AG04450 (cell line): ENCODE results near the gene TRIM32. TPM values are rescaled to one million over a fixed set of nuclear protein-coding genes. Genes with fewer than 3 reads are reported as not detected.

Experiments used
- CTCF ChIA-PET: fragments of 300-600, 350-600 bp; formaldehyde crosslinking; extraction: SDS; loops from one replicate; lab custom pipeline; 2022; ENCODE audit warnings: antibody characterized with exemption, inconsistent platforms; lab: Charles Lee
- POLR2A ChIA-PET: fragments of 350-600 bp; formaldehyde crosslinking; extraction: SDS; loops from one replicate; lab custom pipeline; 2021; ENCODE audit warnings: antibody characterized with exemption, inconsistent platforms; lab: Yijun Ruan, JAX
- DNase-seq: peaks from one replicate; pipeline ENCODE4 v3.0.0-alpha.2; 2011; ENCODE audit warnings: low read depth, low spot score
- H3K27ac ChIP-seq: one replicate; pipeline ENCODE4 v1.5.1; 2012; ENCODE audit warnings: low read depth, low read length, control low read depth
- H3K27me3 ChIP-seq: one replicate; pipeline ENCODE4 v1.6.0; 2012; ENCODE audit warnings: low read length; ENCODE audit not compliant: control insufficient read depth, insufficient read depth
- H3K4me3 ChIP-seq: 2 replicates; pipeline ENCODE4 v1.5.1; 2011; ENCODE audit warnings: mild to moderate bottlenecking, low read depth, low read length, control low read depth
- H3K9me3 ChIP-seq: 2 replicates; pipeline ENCODE4 v1.5.1; 2012; ENCODE audit warnings: low read length; ENCODE audit not compliant: control insufficient read depth, insufficient read depth
- CTCF ChIP-seq: IDR thresholded peaks from 2 replicates; pipeline ENCODE4 v1.5.1; 2011; ENCODE audit warnings: low read depth, low read length, control low read depth, inconsistent platforms
- polyA plus RNA-seq: library from polyadenylated mRNA; depleted of rRNA; stranded (reverse); fragments of >200 nt; gene quantifications from 2 replicates; pipeline ENCODE4 v1.2.3, GENCODE V29; 2011

TRIM32 gene
- polyA plus RNA-seq, 1 experiment, result 24.5 TPM

- CTCF ChIA-PET, result no interaction called here
- POLR2A ChIA-PET, result no interaction called here
These were observed 17.4 kb downstream of the TRIM32 start for GRCh38 chr9:116704470-116704869.

GRCh38 chr9:116705531-116705930 is 18.4 kb downstream of the TRIM32 start:
- Histone ChIP-seq H3K9me3 (no peaks in the 10 kb centered on the region), H3K4me3 (no peak overlapping the region), H3K27ac (no peak overlapping the region), H3K27me3 (no peaks in the 10 kb centered on the region)
- no peak for DNase-seq
- no peak for TF ChIP-seq CTCF
- POLR2A ChIA-PET, result no interaction called here
- CTCF ChIA-PET, result no interaction called here

More at GRCh38 chr9:116704470-116704869, 17.4 kb downstream of the TRIM32 start:
- DNase-seq, result no peak
- no peak overlapping the region for H3K27ac ChIP-seq
- H3K27me3 ChIP-seq, result no peaks in the 10 kb centered on the region
- H3K9me3 ChIP-seq, result no peaks in the 10 kb centered on the region
- TF ChIP-seq CTCF, result no peak
- H3K4me3 ChIP-seq, result no peak overlapping the region

GRCh38 chr9:116706310-116707290 is 19.5 kb downstream of the TRIM32 start:
- ChIA-PET CTCF (no interaction called here), POLR2A (no interaction called here)
- H3K4me3 ChIP-seq, result no peak overlapping the region

GRCh38 chr9:116712781-116713180 is 25.7 kb downstream of the TRIM32 start:
- H3K27me3 ChIP-seq, result no peaks in the 10 kb centered on the region
- H3K27ac ChIP-seq, result no peak overlapping the region
- no peak for DNase-seq
- ChIA-PET POLR2A (no interaction called here), CTCF (no interaction called here)
- no peaks in the 10 kb centered on the region for H3K9me3 ChIP-seq
- H3K4me3 ChIP-seq, result no peak overlapping the region
- TF ChIP-seq CTCF, result no peak

More at GRCh38 chr9:116706310-116707290, 19.5 kb downstream of the TRIM32 start:
- Histone ChIP-seq H3K27me3 (no peaks in the 10 kb centered on the region), H3K9me3 (no peaks in the 10 kb centered on the region), H3K27ac (no peak overlapping the region)
- no peak for DNase-seq
- TF ChIP-seq CTCF, result no peak

GRCh38 chr9:116713271-116713670 is 26.2 kb downstream of the TRIM32 start:
- H3K27ac ChIP-seq, result no peak overlapping the region
- TF ChIP-seq CTCF, result no peak
- H3K9me3 ChIP-seq, result no peaks in the 10 kb centered on the region
- ChIA-PET CTCF (no interaction called here), POLR2A (no interaction called here)
- DNase-seq, result no peak
- no peak overlapping the region for H3K4me3 ChIP-seq
- no peaks in the 10 kb centered on the region for H3K27me3 ChIP-seq
